HG03039 (cell line): ENCODE measurements around the gene EIF6.

Source experiments
- ATAC-seq: cut with Tn5 transposase; IDR thresholded peaks from one replicate; pipeline ENCODE4 v1.9.1; 2021; ENCODE audit warnings: mild to moderate bottlenecking, moderate library complexity; ENCODE audit not compliant: unreplicated experiment

EIF6 gene

DNA sequence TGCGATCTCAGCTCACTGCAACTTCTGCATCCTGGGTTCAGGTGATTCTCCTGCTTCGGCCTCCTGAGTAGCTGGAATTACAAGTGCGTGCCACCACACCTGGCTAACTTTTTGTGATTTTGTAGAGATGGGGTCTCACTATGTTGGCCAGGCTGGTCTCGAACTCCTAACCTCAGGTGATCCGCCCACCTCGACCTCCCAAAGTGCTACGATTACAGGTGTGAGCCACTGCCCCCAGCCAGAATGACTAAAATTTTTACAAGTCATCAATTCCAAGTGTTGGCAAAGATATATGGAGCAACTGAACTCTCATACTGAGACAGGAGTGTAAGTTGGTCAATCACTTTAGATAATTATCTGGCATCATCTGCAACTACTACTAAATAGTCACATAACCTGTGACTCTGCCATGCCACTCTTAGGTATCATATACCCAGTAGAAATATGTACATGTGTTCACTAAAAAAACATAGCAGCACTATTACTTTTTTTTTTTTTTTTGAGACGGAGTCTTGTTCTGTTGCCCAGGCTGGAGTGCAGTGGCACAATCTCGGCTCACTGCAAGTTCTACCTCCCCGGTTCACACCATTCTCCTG is 3.0 kb downstream of the EIF6 start:
- no peak for ATAC-seq

DNA sequence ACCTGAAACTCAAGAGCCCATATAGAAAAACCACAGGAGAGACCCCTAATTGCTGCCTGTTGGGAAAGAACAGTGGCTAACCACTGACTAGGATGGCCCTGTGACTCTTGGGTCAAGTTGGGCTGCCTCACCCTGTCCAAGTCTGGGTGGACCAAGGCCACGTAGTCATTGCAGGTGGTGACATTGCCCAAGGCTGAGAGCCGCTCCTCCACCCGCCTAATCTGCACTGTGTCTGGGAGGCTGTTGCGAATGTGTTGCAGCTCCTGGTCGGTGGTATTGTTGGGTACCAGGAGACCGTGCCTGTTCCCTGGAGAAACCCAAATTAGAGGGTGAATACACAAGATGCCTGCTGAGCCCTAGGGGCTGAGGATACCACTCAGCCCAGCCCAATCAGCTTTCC is 4.0 kb downstream of the EIF6 start:
- ATAC-seq = no peak

DNA sequence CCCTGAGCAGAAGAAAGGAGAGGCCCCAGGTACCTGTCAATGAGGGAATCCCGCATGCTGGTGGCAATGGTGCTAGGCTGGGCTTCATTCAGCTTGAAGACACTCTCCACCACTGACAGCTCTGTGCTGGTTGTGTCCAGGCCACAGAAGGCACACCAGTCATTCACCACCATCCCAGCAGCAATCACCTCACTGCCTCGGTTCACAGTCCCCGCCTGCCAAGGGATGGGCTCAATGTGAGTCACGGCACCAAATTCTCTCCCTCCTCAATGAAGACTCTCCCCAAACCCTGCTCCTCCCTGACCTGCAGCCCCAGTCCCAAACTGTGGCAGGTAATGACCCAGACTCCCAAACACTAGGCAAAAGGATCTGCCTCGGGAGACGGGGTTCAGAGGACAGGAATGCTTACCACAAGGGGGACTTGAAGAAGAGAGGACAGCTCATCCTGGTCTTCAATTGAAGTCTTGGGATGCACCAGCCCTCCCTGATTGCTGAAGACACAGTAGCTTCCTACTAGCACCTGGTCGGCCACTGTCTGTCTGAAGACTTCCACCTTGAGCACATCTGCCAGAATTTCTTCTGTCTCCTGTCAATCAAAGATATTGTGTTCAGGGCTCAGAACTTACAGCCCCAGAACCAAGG is 4.9 kb downstream of the EIF6 start:
- no peak for ATAC-seq

DNA sequence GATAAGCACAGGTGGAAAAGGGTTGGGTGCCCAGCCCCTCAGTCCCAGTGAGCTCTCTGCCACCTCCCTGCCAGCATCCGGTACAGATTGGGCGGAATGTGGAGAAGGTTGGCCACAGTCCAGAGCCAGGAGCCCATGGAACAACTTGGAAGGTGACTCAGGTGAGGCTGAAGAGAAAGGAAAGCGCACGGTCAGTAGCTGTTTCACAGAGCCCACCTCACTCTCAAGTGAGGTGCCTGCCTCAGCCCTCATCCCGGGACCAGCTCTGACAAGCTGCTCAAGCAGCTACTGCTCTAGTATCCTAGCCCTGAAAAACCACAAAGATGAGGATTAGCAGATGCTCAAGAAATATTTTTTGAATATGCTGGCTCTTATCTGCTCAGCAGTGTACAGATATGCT is 5.5 kb downstream of the EIF6 start:
- no peak for ATAC-seq

DNA sequence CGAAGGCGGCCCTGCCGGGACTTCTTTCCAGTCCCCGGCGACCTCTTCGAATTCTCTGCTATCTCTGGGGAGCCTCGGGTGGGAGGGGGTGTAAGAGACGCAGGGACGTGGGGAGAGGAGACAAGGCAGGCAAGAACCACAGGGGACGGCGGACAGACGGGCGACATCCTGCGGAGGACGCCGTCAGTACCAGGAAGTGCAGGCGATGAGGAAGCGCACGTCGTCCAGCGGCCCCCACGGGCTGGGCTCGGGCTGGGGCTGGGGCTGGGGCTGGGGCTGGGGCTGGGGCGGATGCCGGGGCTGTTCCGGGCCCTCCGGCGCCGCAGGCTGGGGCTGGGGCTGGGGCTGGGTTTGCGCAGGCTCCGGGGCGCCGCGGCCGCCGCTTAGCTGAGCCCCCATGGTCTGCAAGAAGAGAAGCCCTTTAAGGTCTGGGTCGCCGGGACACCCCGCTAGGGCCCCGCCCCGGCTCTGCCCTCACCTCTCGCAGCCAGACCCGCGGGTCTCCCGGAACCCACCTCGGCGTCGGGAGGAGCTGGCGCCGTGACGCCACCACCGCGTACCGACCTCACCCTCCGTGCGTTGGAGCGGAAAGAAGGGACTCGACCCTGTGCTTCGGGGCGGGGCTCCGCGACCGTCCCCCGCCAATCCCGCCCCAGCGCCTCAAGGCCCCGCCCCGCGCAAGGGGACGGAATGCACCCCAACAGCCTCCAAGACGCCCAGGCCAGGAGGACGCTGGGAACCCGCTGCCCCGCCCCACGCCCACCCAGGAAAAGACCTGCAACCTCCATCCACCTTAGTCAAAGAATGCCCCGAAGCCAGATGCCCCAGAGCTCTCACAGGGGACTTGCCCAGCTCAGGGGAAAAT is 6.8 kb downstream of the EIF6 start, which contains the start of gene MMP24OS:
Gene MMP24OS, minus strand, starts transcription at position 592 of the 865 bp plus-strand sequence. Its CDS starts 193 bp downstream, at position 399.
- ATAC-seq = peak; percentile 76

DNA sequence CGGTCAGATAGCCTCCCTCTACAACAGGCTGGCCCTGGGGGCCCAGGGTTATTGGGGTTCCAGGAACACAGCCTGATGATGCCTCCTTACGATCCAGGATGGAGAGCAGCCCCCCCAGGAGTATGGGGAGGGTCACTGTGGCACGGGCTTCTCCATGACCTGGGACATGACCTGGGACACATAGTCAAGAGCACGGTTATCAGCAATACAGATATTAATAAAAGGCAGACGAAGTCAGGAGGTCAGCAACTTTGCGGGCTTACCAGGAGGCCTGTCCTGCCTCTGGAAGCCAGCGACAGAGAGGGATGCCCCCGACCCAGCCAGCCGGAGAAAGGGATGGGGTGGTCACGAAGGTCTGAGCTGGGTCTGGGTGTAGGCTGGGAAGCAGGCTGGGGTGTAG is 7.4 kb downstream of the EIF6 start:
- peak; percentile 11 for ATAC-seq

DNA sequence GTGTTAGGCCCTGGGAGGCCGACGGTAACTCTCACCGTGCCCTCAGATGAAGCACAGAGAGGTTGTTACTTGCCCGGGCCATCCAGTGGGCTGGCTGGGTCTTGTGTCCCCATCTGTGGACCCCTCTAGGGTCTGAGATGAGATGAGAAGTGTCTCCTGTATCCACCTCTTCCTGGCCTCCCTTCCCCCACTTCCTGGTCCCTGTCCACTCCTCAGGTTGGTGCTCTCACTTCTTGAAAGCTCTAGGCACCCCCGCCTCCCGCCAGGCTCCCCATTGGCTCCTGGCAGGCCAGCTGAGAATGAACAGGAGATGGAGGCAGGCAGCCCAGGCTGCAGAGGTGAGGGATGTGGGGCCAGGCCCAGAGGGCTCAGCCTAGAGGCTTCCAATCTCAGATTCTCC is 8.2 kb downstream of the EIF6 start:
- ATAC-seq = no peak

DNA sequence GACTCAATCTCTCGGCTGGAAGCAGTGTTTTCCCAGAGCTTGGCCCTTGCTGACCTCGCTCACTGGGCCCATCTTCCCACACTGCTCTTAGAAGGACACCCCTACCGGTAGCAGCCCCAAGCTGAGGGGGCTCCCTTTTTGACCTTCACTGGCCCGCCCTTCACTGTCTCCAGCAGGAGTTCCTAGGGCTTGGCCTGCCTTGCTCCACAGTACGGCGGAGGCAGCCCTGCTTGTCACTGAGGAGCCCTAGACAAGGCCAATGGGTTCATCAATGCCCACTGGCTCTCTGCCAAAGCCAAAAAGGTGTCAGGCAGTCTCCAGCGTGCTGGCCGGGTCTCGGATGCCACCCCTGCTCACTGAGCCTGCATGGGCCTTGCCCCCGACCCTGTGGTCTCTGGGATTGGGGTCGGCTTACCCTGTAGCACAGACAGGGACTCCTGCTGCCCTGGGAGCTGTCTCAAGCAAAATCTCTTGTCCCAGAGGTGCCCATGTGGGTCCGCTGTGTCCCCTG is 8.8 kb downstream of the EIF6 start:
- no peak for ATAC-seq

DNA sequence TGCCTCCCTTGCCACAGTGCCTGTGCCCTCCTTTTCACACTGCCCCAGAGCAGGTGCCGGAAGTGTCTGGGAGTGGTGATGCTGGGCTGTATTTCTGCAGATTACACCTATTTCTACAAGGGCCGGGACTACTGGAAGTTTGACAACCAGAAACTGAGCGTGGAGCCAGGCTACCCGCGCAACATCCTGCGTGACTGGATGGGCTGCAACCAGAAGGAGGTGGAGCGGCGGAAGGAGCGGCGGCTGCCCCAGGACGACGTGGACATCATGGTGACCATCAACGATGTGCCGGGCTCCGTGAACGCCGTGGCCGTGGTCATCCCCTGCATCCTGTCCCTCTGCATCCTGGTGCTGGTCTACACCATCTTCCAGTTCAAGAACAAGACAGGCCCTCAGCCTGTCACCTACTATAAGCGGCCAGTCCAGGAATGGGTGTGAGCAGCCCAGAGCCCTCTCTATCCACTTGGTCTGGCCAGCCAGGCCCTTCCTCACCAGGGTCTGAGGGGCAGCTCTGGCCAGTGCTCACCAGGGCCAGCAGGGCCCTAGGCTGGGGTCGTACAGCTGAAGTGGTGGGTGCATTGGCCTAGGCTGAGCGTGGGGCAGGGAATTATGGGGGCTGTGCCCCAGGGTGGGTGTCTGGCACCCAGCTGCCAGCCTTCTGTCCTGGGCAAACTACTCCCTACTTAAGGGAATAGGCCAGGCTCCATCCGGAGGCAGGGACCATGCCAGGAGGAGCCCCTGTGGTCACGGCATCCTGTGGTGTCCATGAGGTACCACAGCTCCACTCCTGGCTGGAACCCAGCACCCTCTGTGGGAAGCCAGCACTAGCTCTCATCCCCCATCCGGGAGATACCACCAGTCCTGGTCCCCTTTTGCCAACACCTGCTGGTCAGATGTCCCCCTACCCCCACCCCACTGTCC is 10.1 kb downstream of the EIF6 start:
- ATAC-seq = no peak

DNA sequence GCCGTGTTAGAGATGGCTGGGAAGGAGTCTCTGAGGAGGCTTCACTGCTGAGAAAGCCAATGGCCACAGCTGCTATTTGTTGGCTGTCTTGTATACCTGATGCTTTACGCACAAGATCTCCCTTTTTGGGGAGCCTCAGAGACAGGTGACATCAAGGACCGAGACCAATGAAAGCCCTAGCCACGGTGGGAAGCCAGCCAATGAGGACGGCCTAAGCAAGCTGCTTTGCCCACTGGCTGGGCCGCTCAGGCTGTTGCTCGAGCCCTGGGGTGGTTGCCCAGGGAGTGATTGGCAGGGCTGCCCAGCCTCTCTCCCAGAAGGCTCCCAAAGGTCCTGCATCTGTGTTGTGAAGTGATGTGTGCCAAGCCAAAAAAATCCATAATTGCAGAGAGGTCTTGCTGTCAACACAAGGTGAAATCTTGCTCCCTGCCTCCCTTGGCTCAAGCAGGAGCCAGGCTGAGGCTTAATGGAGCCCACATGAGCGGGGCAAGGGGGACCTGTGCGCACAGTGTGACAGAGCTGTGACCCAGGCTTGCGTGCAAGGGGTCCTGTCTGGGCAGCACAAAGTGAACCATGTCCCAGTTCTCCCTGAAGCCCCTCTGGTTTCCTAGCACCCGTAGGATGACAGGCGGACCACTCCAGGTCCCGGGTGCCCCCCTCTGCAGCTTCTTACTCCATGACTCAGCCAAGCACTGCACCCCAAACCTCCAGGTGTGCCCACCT is 11.0 kb downstream of the EIF6 start:
- no peak for ATAC-seq

DNA sequence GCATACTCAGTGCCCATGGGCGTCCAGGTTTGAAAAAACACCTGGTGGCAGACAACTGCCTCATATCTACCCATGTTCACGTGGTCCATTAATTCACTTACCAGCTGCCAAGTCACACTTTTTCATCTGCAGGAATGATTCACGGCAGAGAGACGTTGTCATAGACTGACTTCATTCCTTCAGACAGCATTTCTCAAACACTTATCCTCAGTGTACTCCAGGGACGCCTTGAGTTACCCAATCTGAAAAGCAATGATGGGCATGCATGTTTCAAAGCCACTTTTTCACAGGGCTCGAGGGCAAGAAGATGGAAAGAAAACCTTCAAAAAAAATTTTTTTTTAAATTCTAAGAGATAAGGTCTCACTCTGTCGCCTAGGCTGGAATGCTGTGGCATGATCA is 12.7 kb downstream of the EIF6 start:
- no peak for ATAC-seq

DNA sequence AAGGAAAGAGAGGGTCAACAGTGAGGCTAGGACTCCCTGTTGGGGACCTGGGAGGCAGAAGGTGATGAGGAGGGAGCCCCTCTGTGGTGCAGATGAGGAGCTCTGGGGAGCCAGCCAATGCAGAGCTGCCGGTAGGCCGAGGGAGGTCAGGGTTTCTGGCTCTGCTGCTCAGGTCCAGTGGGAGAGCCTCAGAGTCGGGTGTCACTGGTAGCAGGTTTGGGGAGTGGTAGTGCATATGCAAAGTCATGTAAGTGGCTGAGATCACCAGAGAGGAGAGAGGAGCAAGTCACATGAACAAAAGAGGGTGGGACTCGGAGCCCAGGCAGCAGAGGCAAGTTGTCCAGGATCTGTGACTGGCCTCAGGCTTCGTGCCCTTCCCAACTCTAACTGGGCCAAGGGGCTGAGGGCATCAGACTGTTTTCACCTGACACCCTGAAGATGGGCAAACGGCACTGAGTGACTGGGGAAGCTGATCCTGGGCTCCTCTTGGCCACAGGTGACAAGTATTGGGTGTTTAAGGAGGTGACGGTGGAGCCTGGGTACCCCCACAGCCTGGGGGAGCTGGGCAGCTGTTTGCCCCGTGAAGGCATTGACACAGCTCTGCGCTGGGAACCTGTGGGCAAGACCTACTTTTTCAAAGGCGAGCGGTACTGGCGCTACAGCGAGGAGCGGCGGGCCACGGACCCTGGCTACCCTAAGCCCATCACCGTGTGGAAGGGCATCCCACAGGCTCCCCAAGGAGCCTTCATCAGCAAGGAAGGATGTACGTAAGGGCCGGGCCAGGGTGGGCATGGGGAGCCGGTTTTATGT is 13.3 kb downstream of the EIF6 start:
- no peak for ATAC-seq

DNA sequence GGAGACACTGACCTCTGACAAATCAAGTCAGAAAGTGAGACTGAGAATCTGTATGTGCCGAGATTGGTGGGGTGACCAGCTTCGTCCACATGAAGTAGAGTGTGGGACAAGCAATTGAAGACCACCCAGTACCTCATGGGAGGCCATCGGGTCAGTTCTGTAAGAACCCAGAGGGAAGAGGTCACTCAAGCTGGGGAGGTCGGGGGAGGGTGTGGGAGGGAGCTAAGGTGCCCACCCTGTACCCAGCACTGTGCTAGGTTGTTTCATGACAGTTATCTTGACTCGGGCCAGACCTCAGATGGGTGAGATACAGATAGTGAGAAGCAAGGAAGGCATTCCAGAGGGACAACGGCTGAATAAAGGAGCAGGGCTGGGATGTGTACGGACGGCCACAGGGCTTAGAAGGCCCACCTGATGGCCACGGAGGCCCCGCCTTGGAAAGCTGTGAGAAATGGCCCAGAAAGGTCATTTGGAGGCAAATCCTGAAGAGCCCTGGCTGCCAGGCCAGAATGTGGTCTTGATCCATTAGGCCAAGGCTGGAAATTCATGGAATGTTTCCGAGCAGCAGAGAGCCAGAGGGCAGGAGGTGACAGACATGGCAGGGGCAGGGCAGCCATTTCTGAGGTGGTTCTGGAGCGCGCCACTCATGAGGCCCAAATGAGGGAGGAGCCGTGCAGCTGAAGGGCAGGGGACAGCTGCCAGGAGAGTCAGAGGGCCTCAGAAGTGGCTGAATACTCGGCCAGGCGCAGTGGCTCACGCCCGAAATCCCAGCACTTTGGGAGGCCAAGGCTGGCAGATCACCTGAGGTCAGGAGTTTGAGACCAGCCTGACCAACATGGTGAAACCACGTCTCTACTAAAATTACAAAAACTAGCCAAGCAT is 14.3 kb downstream of the EIF6 start:
- no peak for ATAC-seq

DNA sequence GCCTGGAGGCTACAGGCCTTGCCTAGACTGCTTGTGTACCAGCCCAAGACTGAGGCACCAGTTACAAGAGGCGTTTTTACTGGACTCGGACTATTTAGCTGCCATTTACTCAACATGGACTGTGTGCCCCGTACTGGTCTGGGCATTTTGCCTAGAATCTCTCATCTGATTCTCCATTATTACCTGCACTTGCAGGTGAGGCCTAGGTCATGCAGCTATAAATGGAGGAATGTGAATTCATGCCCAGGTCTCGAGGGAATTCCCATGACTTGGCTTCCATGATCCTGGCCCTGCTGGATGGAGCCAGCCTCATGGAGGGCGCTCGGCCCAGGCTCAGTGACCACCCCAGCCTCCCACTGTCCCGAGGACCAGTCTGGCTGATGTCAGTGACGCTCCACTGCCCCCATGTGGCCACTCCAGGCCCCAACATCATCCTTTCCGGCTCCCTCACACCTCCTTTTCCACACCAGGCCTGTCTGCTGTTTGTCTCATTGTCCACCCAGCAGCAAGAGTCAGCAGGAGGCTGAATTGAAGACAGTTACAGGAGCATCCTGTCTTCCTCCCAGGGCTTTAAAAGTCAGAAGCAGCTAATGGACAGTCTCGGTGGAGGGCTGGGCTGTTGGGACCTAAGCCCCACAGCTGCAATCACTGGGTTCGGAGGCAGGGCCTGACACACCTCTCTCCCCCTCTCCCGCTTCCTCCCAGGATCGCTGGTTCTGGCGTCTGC is 15.4 kb downstream of the EIF6 start:
- ATAC-seq = no peak

DNA sequence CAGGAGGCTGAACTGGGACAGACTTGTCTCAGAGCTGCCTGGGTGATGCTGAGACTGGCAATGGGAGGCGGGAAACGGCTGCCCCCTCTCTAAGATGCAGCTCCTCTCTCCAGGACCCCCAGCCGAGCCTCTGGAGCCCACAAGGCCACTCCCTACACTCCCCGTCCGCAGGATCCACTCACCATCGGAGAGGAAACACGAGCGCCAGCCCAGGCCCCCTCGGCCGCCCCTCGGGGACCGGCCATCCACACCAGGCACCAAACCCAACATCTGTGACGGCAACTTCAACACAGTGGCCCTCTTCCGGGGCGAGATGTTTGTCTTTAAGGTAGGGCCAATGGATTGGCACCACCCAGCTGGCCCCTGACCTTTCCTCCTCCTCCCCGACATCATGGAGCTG is 17.5 kb downstream of the EIF6 start:
- no peak for ATAC-seq

DNA sequence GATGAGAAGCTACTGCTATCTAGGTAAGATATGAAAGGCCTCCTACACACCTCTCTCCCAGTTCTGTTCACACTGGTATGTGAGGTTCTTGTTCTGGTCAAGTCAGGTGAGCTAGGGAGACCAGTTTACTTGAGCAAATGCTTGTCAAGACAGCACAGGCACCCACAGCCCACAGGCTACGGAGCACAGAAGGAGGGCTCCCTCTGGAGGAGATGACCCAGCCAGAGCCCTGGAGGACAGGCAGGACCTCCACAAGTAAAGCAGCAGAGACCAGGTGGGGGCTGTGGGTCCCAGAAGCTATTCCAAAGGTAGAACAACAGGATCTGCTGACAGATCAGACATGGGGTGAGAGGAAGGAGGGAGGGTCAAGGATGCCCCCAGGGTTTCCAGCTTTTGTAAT is 19.8 kb downstream of the EIF6 start:
- no peak for ATAC-seq

DNA sequence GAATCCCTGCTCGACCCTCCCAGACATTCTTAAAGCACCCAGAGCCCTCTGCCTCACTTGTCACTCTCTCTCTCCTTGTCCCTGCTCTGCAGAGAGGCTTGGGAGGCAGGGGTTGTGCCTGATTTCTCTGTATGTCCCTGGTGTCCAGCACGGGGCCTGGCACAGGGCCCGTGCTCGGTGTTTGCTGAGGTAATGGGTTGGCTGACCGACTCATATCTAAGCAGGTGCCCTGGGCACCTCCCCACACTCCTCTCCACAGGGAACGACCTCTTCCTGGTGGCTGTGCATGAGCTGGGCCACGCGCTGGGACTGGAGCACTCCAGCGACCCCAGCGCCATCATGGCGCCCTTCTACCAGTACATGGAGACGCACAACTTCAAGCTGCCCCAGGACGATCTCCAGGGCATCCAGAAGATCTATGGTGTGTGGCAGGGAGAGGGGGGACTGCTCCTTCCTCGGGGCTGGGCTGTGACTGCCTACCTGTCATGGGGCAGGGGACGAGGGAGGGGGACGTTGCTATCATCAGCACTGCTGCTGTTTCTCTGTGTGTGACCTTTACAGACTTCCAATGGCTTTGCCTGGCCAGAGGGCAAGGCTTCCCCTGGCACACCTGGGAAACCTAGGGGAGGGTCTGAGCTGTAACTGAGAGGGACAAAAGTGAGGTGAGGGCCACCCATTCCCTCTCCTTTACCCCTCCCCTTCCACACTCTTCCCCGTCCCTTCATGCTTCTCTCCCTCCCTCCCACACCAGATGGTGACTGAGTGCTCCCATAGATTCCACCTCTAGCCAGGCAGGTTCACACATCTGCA is 20.8 kb downstream of the EIF6 start:
- no peak for ATAC-seq
